ENCODE results near the gene GGT7. TPM values are rescaled to one million over a fixed set of nuclear protein-coding genes. Genes with fewer than 3 reads are reported as not detected.
A peak's percentile ranks its signal among the peaks of the same experiment; 100 is the strongest.

GGT7 gene, protein sequence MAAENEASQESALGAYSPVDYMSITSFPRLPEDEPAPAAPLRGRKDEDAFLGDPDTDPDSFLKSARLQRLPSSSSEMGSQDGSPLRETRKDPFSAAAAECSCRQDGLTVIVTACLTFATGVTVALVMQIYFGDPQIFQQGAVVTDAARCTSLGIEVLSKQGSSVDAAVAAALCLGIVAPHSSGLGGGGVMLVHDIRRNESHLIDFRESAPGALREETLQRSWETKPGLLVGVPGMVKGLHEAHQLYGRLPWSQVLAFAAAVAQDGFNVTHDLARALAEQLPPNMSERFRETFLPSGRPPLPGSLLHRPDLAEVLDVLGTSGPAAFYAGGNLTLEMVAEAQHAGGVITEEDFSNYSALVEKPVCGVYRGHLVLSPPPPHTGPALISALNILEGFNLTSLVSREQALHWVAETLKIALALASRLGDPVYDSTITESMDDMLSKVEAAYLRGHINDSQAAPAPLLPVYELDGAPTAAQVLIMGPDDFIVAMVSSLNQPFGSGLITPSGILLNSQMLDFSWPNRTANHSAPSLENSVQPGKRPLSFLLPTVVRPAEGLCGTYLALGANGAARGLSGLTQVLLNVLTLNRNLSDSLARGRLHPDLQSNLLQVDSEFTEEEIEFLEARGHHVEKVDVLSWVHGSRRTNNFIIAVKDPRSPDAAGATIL
- 10 to 100 TPM; 11.2 to 19.1 (median 15.1) TPM for total RNA-seq

DNA sequence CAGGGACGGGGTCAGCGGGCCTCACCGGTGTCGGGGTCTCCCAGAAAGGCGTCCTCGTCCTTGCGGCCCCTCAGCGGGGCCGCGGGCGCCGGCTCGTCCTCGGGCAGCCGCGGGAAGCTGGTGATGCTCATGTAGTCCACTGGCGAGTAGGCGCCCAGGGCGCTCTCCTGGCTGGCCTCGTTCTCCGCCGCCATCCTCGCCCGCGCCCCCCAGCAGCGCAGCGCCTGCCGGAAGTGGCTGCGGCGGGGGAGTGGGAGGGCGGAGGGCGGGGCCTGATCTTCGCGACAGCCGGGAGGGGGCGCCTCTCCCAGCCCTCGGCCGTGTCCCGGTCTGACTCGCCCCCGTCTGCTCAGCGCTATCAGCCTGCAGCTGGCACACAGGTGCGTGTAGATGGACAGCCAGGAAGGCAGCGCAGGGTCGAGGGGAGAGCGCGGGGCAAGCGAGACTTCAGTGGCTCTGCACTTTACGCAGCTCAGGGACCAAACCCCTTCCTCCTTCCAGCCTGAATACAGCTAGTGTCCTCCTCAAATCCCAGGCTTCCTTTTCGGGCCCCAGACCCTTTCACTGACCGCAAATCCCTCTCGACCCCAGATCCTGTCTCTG, at the start of gene GGT7:
Gene GGT7, minus strand, starts transcription at position 235 of the 603 bp plus-strand sequence. Its CDS starts 41 bp downstream, at position 194.
- Histone ChIP-seq H3K9me3 (no peaks in the 10 kb centered on the region), H3K27ac (peak within 1 kb of the TSS; percentile 69 to 77 (median 74)), H3K27me3 (no peaks in the 10 kb centered on the region), H3K4me3 (peak within 1 kb of the TSS; percentile 44 to 74 (median 68)), H3K4me1 (peaks cover 19 to 47% (median 41%) of the 10 kb centered on the region in 4 donors), H3K36me3 (no peaks in the 10 kb centered on the region)
- WGBS, 2 donors (ENCODE audit: low coverage in 1 of 2), result 0 to 1% methylated on average over 4 to 43 of the region's 52 CpGs
- intact Hi-C loops (cut with DNase I; ENCODE audit: low total_unique reads) (loop anchor here (5.0 kb wide), 1 partner anchor 85 kb away; the partner anchor contains the start of genes GSS and MYH7B), in situ Hi-C loops (cut with MboI; ENCODE audit: low pct_ligation_motif_present in 1 of 4, low pct_unique_long_range_greater_than_20kb in 1 of 4, low sequenced_read_pairs in 3 of 4) (loop anchor here (5.0 to 25.0 kb wide), 3 partner anchors 85 to 340 kb away; partner anchors contain the start of genes GSS (in 3 of the 4), MYH7B (in 3 of the 4) and TRPC4AP (in 2 of the 4))
- peak; percentile 36 for TF ChIP-seq POLR2A (IDR thresholded peaks at IDR 0.05)
- TF ChIP-seq, protein P1, sequence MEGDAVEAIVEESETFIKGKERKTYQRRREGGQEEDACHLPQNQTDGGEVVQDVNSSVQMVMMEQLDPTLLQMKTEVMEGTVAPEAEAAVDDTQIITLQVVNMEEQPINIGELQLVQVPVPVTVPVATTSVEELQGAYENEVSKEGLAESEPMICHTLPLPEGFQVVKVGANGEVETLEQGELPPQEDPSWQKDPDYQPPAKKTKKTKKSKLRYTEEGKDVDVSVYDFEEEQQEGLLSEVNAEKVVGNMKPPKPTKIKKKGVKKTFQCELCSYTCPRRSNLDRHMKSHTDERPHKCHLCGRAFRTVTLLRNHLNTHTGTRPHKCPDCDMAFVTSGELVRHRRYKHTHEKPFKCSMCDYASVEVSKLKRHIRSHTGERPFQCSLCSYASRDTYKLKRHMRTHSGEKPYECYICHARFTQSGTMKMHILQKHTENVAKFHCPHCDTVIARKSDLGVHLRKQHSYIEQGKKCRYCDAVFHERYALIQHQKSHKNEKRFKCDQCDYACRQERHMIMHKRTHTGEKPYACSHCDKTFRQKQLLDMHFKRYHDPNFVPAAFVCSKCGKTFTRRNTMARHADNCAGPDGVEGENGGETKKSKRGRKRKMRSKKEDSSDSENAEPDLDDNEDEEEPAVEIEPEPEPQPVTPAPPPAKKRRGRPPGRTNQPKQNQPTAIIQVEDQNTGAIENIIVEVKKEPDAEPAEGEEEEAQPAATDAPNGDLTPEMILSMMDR (IDR thresholded peaks at IDR 0.05), result peak; percentile 67 to 82 (median 70)
- TF ChIP-seq POLR2AphosphoS5 (IDR thresholded peaks at IDR 0.05), result peak; percentile 59 to 68 (median 61)
- no peak for TF ChIP-seq EP300 (IDR thresholded peaks at IDR 0.05; ENCODE audit: low read depth)
- peak; percentile 90 for DNase-seq

DNA sequence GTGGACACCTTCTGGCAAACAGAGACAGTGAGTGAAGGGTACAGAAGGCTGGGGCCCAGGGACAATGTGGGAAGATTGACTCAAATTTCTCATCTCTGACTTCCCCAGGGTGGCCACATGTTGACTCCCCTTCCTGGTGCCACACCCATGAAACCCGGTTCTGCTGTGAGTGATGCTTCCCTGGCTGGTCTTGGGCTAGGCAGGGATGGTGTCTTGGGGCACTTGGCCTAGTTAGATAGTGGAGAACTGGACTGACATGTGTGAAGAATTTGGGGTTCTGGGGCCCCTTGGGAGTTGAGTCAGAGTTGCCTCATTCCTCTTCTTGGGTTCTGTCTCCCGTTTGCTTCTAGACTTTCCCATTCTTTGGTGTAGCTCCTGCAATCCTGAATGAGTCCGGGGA, 48.8 kb upstream of the GGT7 start:
- Histone ChIP-seq H3K27ac (no peak overlapping the region), H3K4me3 (no peak overlapping the region), H3K9me3 (no peaks in the 10 kb centered on the region), H3K36me3 (peaks cover 0 to 30% (median 15%) of the 10 kb centered on the region in 4 donors), H3K27me3 (no peaks in the 10 kb centered on the region), H3K4me1 (peaks cover 0 to 17% (median 7%) of the 10 kb centered on the region in 4 donors)
- in situ Hi-C loops (cut with MboI; ENCODE audit: low pct_ligation_motif_present in 1 of 4, low pct_unique_long_range_greater_than_20kb in 1 of 4, low sequenced_read_pairs in 3 of 4), result no loop called here
- no peak for TF ChIP-seq EP300 (IDR thresholded peaks at IDR 0.05; ENCODE audit: low read depth)
- TF ChIP-seq, protein P1 (IDR thresholded peaks at IDR 0.05), result no peak
- TF ChIP-seq POLR2A (IDR thresholded peaks at IDR 0.05), result no peak
- no peak for TF ChIP-seq POLR2AphosphoS5 (IDR thresholded peaks at IDR 0.05)
- intact Hi-C loops (cut with DNase I; ENCODE audit: low total_unique reads), result no loop called here
- 73 to 83% methylated on average over 1 to 3 of the region's 3 CpGs for WGBS, 2 donors (ENCODE audit: low coverage in 1 of 2)
- DNase-seq, result no peak

DNA sequence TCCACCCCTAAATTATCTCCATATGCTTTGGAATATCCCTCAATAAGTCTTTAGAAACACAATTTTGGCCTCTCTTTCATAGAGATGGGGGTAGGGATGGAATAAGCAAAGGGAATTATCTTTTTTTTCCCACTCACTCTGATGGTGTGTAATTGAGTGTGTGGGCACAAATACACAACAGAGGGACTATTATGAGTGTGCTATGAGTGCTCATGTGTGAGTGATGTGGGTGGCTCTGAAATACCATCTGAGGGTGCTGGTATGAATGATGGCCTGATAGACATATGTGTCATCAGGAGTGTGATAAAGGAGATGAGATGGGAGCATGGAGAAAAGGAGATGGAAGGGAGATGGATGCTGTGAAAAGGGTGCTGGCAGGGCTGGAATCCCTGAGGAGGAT, 47.4 kb upstream of the GGT7 start:
- Histone ChIP-seq H3K4me3 (no peak overlapping the region), H3K27ac (no peak overlapping the region), H3K4me1 (peaks cover 0 to 31% (median 17%) of the 10 kb centered on the region in 4 donors), H3K36me3 (peaks cover 0 to 27% (median 9%) of the 10 kb centered on the region in 4 donors), H3K9me3 (no peaks in the 10 kb centered on the region), H3K27me3 (no peaks in the 10 kb centered on the region)
- intact Hi-C loops (cut with DNase I; ENCODE audit: low total_unique reads), result no loop called here
- TF ChIP-seq POLR2AphosphoS5 (IDR thresholded peaks at IDR 0.05) (no peak), EP300 (IDR thresholded peaks at IDR 0.05; ENCODE audit: low read depth) (no peak), POLR2A (IDR thresholded peaks at IDR 0.05) (no peak)
- TF ChIP-seq, protein P1 (IDR thresholded peaks at IDR 0.05), result no peak
- in situ Hi-C loops (cut with MboI; ENCODE audit: low pct_ligation_motif_present in 1 of 4, low pct_unique_long_range_greater_than_20kb in 1 of 4, low sequenced_read_pairs in 3 of 4), result no loop called here
- no peak for DNase-seq
